ENCODE measurements around the gene JAKMIP1. TPM values are rescaled to one million over a fixed set of nuclear protein-coding genes. Genes with fewer than 3 reads are reported as not detected.
"Not testable (repeated sequence)": the region's sequence is repeated elsewhere in the genome, so short reads cannot be mapped to it uniquely, and the experiment has no call there.

JAKMIP1 gene
- total RNA-seq, 1 experiment from 2014 or later, result 0.05 TPM

DNA sequence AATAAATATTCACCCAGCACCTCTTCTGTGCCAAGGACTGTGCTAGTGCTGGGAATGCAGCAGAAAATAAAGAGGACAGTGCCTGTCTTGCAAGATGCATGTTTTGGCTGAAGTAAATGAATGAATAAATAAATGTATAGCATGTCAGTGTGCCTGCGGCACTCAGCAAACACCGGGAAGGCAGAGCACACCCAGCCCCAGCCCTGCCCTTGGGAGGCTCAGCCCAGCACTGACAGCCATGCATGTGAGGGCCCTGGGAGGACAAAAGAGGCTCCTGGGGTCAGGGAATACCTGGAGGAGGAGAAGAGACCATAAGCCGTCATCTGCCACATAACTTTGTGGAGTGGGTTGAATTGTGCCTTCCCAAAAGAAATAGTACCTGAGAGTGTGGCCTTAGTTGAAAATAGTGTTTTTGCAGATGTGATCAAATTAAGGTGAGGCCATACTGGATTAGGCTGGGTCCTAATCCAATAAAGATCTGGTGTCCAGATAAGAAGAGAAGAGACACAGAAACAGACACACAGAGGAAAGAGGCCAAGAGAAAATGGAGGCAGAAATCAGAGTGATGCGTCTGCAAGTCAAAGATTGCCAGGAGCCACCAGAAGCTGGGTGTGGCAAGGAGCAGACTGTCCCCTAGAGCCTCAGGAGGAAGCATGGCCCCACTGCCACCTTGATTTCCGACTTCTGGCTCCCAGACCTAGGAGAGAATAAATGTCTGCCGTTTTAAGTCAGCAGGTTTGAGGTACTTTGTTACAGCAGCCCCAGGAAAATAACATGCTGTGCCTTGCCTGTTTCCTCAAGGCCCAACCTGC is 198.5 kb downstream of the JAKMIP1 start:
- no peak for DNase-seq (ENCODE audit: extremely low read depth, low read depth)

DNA sequence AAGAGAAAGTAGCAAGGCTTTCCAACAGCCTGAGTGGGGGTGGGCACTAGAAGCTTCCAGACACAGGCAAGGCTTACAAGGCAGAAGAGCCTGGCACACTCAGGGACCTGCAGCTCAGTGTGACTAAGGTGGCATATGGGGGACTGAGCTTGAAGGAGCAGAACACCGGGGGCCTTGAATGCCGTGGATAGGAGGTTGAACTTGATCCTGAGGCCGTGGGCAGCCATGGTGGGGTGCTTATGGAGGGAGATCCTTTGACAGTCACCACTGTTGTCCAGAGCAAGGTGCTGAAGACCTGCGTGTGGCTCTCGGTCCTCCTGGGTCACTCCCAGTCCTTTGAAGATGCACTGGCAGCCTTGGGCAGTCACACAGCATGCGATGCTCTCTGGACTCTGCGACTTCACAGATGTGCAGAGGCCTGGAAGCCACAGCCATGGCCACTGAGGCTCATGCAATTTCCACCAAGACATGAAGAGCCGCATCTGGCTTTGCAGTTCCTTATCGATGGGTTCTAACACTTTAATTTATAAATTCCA is 200.5 kb downstream of the JAKMIP1 start:
- no peak for DNase-seq (ENCODE audit: extremely low read depth, low read depth)

DNA sequence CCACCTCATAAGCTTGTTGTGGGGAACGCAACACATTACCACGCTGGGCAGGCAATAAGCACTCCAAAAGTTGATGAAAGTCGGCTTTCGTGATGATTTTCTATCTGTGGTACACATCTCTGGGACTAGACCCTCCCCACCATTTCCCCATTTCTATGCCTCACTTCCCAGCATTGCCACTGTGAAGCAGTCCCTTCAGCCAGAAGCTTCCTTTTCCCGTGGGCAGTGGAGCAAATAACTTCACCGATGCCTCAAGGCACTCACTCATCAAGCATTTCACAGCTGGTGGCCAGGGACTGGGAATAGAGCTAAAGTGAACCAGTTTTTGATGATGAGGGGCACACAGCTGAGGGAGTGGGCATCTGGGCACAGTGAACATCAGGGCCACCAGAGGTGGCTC is 201.0 kb downstream of the JAKMIP1 start:
- no peak for DNase-seq (ENCODE audit: extremely low read depth, low read depth)

DNA sequence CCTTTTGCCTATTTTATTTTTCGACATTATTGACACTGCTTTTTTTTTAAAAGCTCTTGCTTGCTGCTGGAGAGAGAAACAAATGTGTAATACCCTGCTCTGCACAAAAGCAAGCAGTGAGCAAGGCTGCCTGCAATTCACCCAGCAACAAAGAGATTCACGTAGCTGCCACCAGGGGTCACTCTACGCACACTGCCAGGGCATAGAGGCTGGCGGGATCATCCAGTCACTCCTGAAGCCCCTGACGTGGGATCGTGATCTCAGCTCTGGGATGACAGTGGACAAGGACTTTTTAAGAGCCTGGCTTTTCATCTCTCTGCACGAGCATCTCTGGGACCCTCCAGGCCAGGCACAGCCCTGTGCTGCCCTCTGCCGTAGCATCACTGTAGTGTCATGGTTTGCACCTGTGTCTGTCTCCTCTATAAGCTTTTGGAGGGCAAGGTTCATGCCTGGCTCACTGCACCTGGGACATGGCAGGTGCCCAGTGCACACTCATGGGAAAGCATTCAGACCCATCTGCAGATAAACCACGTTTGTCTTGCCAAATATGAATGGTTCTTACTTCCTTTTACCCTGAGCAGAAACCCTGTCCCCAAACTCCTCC is 201.9 kb downstream of the JAKMIP1 start:
- DNase-seq (ENCODE audit: extremely low read depth, low read depth), result peak; percentile 34

DNA sequence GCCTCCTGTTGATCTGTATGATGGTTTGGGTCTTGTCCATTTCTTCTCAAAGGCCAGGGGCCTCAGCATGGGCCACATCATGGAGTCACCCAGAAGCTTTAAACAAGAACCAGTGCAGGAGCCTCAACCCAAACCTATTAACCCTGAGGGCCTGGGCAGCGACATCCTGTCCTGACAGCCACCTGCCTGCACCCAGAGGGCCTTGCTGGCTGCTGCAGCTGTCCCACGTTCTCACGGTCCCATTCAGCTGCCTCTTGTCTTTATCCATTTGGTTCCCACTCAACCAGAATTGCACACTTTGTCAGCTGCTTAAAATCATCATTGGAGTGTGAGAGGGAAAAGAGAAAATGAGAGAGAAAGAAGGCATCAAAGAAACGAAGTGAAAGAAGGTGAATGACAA is 203.7 kb downstream of the JAKMIP1 start:
- no peak for DNase-seq (ENCODE audit: extremely low read depth, low read depth)

DNA sequence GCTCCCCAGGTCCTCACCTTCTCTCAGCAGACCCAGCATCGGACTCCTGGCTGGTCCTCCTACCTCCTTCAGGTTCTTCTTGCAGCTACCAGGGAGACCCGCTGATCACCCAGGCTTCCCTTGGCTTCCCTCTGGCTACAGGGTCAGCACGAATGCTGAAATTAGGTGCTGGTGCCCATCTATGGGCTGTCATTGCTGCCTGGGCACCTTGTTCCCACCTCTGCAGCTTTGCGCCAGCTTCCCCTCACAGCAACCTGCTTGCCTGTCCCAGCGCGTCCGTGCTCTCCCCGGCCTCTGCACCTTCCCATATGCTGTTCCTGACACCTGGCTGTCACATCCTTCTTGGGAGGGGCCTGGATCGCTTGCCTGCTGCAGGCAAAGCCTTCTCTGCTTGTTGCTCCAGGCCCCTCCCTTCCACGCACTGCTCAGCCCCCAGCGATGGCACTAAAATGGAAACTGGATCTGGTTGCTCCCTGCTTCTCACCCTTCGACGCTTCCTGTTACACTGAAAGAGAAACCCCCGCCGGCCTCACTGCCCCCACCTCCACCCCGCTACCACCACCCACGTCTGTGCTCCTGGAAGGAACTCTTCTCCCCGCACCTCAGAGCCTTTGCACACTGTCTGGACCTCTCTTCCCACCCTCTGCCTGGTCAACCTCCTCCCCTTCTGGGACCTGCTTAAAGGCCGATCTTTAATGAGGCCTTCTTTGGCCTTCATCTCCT is 204.3 kb downstream of the JAKMIP1 start:
- no peak for DNase-seq (ENCODE audit: extremely low read depth, low read depth)

DNA sequence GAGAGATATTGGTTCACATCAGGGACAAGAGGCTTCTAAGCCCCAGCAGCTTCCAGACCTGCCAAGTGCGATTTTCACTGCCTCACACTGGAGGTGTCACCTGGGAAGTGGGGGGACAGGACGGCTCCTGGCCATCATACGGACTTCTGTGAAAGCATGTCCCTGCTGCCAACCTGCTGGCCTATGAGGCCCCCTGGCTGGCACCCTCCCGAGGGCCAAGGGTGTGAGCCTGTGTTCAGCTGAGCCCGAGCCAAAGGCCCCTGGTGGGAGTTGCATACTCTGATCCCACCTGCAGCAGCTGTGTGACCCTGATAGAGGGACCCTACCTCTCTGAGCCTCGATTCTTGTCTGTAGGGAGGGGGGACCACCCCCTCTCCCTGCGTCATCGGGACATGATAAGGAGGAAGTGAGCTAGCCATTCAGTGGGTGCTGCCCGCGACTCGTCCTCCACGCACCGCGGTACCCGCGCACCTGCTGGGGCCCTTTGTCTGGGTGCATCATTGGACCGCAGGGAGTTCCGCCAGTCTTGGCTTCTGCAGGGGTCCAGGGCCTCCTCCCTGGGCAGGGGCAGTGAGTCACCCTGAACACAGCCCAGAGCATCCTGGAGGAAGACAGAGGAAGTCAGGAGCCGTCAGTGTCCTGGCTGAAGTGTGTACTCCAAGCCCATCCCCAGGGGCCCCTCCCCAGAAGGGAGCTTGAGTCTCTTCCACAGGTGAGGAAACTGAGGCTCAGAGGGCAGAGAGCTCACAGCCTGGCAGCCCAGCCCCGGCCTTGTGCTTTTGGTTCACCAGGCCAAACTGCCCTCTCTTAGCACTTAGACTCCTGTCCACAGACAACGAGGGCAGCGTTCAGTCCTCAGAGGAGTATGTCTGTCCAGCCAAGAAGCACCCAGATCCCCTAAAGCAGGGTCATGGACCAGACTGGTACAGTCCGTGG is 206.2 kb downstream of the JAKMIP1 start:
- DNase-seq (ENCODE audit: extremely low read depth, low read depth), result no peak

DNA sequence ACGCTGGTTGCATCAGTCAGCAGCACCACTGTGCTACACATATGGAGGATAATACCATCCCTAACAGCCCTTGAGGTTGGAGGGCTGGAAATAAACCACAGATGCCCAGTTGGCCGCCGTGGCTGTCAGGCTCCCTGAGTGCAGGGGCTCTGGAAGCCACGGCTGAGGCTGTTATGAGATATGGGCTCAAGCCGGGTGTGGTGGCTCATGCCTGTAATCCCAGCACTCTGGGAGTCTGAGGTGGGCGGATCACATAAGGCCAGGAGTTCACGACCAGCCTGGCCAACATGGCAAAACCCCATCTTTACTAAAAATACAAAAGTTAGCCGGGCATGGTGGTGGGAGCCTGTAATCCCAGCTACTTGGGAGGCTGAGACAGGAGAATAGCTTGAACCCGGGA is 207.0 kb downstream of the JAKMIP1 start:
- DNase-seq (ENCODE audit: extremely low read depth, low read depth), result not testable (repeated sequence)

DNA sequence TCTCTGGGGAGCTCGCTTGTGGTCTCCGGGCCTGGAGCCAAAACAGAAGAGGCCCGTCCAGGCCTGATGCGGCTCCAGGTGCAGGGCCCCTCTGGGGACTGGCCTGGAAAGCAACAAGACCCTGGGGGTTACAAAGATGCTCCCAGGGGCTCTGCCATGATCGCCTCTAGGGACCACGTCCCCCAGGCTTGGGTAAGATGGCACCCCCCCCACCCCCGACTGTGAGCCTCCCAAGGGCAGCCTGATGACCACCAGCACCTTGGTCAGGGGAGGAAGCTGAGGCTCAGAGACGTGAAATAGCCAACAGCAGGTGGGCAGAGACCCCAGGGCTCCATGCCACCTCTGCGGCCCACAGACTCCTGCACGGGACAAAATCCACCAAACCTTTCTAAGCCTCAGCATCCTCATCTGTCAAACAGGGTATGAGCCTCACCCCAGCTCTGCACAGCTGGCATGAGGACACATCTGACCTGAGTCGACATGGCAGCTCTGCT is 207.5 kb downstream of the JAKMIP1 start:
- DNase-seq (ENCODE audit: extremely low read depth, low read depth), result no peak

DNA sequence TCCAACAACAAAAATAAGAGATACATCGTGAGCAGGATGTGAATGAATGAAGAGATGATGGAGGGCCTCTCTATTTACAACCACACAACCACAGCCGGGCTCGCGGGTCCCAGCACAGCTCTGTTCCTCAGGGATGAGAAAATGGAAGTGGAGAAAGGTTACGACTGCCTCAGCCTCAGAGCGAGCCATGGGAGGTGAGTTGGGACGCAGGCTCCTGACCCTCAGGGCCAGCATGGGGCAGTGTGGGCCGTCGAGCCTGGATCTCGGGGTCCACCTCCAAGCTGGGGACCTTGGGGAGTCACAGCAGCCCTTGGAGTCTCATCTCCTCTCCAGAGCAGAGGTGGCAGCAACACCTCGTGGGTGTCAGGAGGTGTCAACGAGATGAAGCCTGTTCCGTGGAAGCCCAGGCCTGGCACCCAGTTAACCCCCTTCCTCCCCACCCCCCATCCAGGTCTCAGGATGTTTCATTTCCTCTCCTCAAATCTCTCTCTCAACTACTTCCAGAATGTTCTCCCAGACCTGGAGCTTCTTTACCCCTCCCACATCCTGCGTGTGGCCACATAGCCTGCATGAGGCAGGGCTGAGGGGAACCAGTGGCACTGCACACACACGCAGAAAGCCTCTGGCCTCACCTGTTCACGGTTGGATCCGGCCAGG is 208.1 kb downstream of the JAKMIP1 start:
- DNase-seq (ENCODE audit: extremely low read depth, low read depth), result no peak

DNA sequence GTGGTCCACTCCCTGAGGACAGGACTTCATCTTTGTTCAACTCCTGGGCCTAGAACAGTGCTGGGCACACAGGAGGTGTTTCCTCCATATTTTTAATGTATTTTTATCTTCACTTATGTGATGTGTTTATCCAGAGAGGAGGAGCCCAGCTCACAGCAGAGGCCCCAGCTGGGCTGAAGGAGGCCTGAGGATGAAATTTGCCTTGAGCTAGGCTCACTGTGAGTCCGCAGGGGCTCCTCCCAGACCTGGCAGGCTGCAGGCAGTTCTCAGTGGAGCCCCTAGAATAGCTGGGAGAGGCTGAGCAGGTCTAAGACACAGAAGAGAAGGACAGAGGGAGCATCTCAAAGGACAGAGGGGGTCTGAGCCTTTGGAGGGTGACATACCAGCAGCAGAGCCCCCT is 208.9 kb downstream of the JAKMIP1 start:
- DNase-seq (ENCODE audit: extremely low read depth, low read depth), result no peak

DNA sequence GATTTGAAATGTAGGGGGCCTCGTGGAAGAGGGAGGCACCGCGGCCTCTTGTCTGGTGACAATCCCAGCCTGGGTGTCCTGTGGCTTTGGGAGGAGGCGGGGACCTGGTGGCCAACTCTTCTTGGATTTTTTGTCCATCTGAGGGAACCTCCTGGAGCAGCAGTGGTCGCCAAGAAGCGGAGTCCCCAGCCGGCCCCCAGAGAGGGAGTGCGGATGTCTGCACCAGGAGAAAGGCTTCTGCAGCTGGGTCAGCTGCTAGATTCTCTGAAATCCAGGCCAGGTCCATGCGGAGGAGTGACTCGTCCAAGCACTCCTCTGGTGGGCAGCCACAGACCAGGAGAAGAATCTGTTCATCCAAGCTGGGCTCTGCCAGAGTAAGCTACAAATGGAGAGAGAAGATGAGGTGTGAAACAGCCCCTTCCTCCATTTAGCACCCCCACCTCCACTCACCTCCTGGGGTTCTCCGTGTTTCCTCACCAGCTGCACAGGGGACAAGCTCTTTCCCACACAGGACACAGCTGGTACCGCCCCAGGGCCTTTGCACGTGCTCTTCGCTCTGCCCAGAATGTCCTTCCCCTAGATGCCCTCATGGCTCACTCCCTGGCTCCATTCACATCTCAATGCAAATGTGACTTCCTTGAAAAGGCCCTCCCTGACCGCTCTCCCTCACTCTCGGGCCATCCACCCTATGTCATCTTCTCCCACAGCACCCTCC is 209.7 kb downstream of the JAKMIP1 start:
- no peak for DNase-seq (ENCODE audit: extremely low read depth, low read depth)

DNA sequence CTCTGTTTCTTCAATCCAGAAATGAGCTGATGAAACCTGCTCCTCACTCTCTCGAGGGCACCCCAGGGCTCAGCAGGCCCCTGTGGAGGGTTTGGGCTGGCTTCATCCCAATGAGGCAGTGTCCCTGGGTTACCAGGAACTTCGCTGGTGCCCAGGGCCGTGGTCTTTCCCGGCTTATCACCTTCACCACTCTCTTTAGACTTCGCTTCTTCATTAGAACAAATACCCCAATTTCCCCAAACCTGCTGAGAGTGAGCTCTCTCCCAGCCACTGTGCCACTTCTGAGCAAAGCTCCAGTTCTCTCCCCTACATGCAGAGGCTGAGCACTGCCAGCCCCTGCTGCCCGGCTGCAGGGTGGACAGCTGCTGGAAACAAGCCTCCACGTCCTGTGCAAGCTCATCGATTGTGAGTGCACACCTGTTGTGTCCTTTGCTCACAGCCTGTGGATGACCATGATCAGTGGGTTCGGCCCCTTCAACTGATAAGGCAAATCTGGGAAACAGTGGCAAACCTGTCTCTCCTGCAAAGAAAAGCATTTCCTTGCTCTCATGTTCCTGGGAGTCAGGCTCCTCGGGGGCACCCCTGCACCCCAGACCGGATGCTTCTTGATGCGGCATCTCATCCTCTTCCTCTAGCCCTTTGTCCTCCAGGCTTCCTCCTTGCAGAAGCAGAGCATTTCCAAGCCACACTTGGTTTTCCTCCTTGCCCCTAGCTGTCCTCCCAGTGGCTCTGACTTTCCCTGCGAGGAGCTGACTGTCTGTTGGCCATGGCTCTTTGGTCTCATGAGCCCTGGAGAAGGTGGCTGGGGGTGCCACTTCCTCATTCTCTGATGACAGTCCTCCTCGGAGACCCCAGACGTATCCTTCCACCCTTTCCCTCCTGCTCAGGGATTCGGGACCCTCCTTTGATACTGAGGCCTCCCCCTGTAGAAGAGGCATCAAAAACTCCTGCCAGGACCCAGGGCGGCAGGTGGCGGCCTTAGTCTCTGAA is 210.8 kb downstream of the JAKMIP1 start:
- no peak for DNase-seq (ENCODE audit: extremely low read depth, low read depth)

DNA sequence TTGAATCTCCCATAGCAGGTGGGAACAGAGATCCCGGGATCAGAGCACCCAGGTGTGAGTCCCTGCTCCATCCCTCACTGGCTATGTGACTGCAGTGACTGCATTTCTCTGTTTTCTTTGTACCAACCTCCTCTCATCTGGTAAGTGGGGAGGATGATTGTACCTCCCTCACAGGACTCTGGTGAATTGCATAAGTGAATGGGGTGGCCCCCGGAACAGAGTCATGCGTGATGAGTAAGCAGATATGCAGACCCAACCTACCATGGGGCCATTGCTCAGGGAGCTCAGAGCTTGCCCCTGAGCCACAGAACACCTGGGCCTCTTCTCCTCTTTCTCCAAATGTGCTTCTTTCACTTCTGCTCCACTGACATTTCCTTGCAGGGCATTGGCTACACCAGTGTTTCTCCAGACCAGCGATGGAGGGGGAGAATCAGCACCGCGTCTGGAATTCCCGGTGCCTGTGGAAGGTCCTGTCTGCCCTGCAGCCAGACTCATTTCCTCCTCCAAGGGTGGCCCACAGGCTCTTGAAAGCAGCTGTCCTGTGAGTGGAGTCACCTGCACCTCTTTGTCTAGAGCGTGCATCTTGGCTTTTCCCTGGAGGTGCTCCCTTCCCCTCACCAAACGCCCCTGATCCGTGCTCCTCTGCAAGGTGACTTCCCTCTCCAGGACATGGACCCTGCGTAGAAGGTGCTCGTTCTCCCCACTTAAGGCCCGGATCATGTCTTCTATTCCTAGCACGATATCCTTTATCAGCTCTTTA is 212.1 kb downstream of the JAKMIP1 start:
- no peak for DNase-seq (ENCODE audit: extremely low read depth, low read depth)

DNA sequence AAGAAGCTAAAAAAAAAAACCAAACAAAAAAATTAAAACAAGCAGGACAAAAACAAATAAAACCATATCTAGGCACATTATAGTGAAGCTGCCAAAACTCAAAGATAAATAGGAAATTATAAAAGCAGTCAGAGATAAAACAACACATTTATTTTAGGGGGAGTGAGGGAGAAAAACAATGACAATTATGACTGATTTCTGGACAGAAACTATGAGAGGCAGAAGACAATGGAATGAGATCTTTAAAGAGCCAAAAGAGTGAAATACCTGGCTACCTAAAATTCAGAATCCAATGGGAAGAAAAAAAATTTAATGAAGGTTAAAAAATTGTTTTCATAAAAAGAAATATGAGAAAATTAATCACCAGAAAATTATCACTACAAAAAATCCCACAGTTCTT is 215.5 kb downstream of the JAKMIP1 start:
- DNase-seq (ENCODE audit: extremely low read depth, low read depth), result no peak

DNA sequence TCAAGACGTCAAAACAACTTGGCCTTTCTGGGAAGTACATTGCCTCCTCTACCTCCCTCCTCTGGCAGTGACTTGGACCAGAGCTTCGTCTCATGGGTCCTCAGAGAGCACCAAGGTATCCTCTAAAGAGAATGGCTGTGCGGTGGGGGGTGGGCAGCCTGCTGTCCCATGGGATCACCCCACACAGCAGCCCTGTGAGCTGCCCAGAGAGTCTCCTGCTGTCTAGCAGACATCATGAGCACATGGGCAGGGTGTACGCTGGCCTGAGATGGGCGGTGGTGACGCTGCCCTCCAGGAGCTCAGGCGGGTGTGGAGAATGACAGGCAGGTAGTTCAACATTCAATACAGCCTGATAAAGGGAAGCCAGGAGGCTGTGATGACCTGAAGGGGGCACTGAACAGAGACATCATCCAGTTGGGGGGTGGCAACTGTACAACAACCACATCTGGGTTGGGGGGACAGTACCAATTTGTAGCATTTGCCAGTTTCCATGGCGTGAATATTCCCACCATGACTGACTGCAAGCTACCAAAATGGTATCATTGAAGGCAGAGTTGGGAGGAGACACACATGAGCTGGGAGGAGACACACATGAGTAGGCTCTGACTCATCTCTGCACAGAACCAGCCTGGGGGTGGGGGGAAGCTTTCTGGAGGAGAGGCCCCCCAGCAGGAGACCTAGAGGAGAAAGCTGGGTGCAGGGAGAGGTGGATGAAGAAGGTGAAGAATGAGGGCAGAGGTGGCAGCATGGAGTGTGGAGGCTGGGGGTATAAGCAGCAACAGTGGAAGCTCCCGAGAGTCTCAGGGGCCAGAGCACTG is 218.0 kb downstream of the JAKMIP1 start:
- DNase-seq (ENCODE audit: extremely low read depth, low read depth), result no peak
